HCT116 (cell line): ENCODE measurements around the gene VPS35L. TPM values are rescaled to one million over a fixed set of nuclear protein-coding genes. Genes with fewer than 3 reads are reported as not detected.

Experiments used
- ATAC-seq: fragments of 200-7000 bp; cut with Tn5 transposase; 2 replicates; pipeline ENCODE4 v1.9.1; 2020; ENCODE audit warnings: mild to moderate bottlenecking, moderate library complexity
- BruUV-seq: library from RNA; stranded (reverse); fragments of 400-500 nt; replicated peaks from 2 replicates; lab custom pipeline; 2021; lab: Mats Ljungman, UMichigan
- CTCF ChIA-PET: fragments of 300-600 bp; sonication (Branson Sonifier 250); formaldehyde crosslinking; loops from one replicate; lab custom pipeline; 2021; ENCODE audit warnings: antibody characterized with exemption; lab: Charles Lee
- POLR2A ChIA-PET: fragments of 300-600, 350-600 bp; sonication (Branson Sonifier 250); formaldehyde crosslinking; loops from one replicate; lab custom pipeline; 2021; ENCODE audit warnings: antibody characterized with exemption; lab: Charles Lee
- RAD21 ChIA-PET, 2 experiments: fragments of 300-600 bp; sonication (Branson Sonifier 250); formaldehyde crosslinking; loops; one replicate each; lab custom pipeline; 2023; ENCODE audit warnings: low total read pairs in 2 of 2; ENCODE audit not compliant: uncharacterized antibody in 2 of 2, unreplicated experiment in 2 of 2, low non-redundant PET in 1 of 2; lab: Charles Lee
- DNase-seq: peaks from one replicate; pipeline ENCODE4 v3.0.0-alpha.2; 2010; ENCODE audit warnings: low read depth, low spot score
- H2AFZ ChIP-seq: fragments of 200-600 bp; shearing (Covaris generic), sonication (generic); 2 replicates; pipeline ENCODE4 v1.6.1; 2017; ENCODE audit warnings: low read depth, mixed run types, mixed read lengths, antibody characterized with exemption, low read length; ENCODE audit not compliant: poor library complexity, severe bottlenecking
- H3K27ac ChIP-seq: 2 replicates; pipeline ENCODE4 v1.5.1; 2012; ENCODE audit warnings: low read depth, low read length
- H3K27me3 ChIP-seq: fragments of 200-600 bp; sonication (generic); 2 replicates; pipeline ENCODE4 v1.6.1; 2016; ENCODE audit warnings: mixed run types, low read length, mixed read lengths; ENCODE audit not compliant: insufficient read depth
- H3K36me3 ChIP-seq, 2 experiments: fragments of 200-500 bp in 1 of 2; fragments of 200-600 bp in 1 of 2; sonication (Bioruptor generic) in 1 of 2; sonication (generic) in 1 of 2; 2 replicates each; pipeline versions ENCODE4 v1.5.1 to v1.6.1; 2014 to 2016; ENCODE audit warnings: low read length in 2 of 2, inconsistent platforms in 1 of 2, mixed read lengths in 1 of 2, mixed run types in 1 of 2; ENCODE audit not compliant: insufficient read depth in 2 of 2, control insufficient read depth in 1 of 2
- H3K4me1 ChIP-seq, 2 experiments: fragments of 200-600 bp in 1 of 2; sonication (generic) in 1 of 2; 2 replicates each; pipeline versions ENCODE4 v1.5.1 to v1.6.1; 2012 to 2017; ENCODE audit warnings: low read length in 2 of 2, inconsistent platforms in 1 of 2, mild to moderate bottlenecking in 1 of 2, mixed read lengths in 1 of 2, mixed run types in 1 of 2, moderate library complexity in 1 of 2; ENCODE audit not compliant: insufficient read depth in 2 of 2, control insufficient read depth in 1 of 2
- H3K4me2 ChIP-seq: fragments of 200-600 bp; sonication (generic); 2 replicates; pipeline ENCODE4 v1.6.1; 2017; ENCODE audit warnings: mixed run types, low read length, mixed read lengths
- H3K4me3 ChIP-seq, 2 experiments: fragments of 200-600 bp in 1 of 2; sonication (generic) in 1 of 2; replicated peaks in 1 of 2; 2 replicates each; pipeline ENCODE4 v1.5.1; 2011 to 2016; ENCODE audit warnings: low read length in 2 of 2, control low read depth in 1 of 2, low read depth in 1 of 2, mild to moderate bottlenecking in 1 of 2, mixed read lengths in 1 of 2, mixed run types in 1 of 2
- H3K79me2 ChIP-seq: fragments of 200-600 bp; sonication (generic); 2 replicates; pipeline ENCODE4 v1.6.1; 2017; ENCODE audit warnings: mild to moderate bottlenecking, mixed run types, low read length, moderate library complexity, mixed read lengths; ENCODE audit not compliant: insufficient read depth
- H3K9ac ChIP-seq: fragments of 200-600 bp; sonication (generic); 2 replicates; pipeline ENCODE4 v1.6.1; 2016; ENCODE audit warnings: low read length, mixed read lengths
- H3K9me2 ChIP-seq: fragments of 200-600 bp; sonication (generic), shearing (Covaris generic); 2 replicates; pipeline ENCODE4 v1.6.1; 2017; ENCODE audit warnings: mixed run types, mild to moderate bottlenecking, moderate library complexity; ENCODE audit not compliant: insufficient read depth
- H3K9me3 ChIP-seq, 2 experiments: fragments of 200-500 bp in 1 of 2; fragments of 200-600 bp in 1 of 2; sonication (Bioruptor generic) in 1 of 2; sonication (generic) in 1 of 2; 2 replicates each; pipeline ENCODE4 v1.6.1; 2014 to 2017; ENCODE audit warnings: low read length in 2 of 2, mixed read lengths in 2 of 2, inconsistent platforms in 1 of 2, low read depth in 1 of 2, mild to moderate bottlenecking in 1 of 2, mixed run types in 1 of 2, moderate library complexity in 1 of 2; ENCODE audit not compliant: control insufficient read depth in 1 of 2, insufficient read depth in 1 of 2
- H4K20me1 ChIP-seq: fragments of 200-600 bp; sonication (generic), shearing (Covaris generic); 2 replicates; pipeline ENCODE4 v1.6.1; 2017; ENCODE audit warnings: mixed run types, mild to moderate bottlenecking, moderate library complexity; ENCODE audit not compliant: insufficient read depth
- CEBPB ChIP-seq: IDR thresholded peaks from 2 replicates; pipeline ENCODE4 v1.6.1; 2012; ENCODE audit warnings: low read depth
- ELF1 ChIP-seq: IDR thresholded peaks from 2 replicates; pipeline ENCODE4 v1.6.1; 2012; ENCODE audit warnings: low read depth, borderline replicate concordance
- EZH2 ChIP-seq: fragments of 200-600 bp; sonication (generic); IDR thresholded peaks from 2 replicates; pipeline ENCODE4 v1.6.1; 2017; ENCODE audit warnings: antibody characterized with exemption, mixed run types
- EZH2phosphoT487 ChIP-seq: fragments of 200-600 bp; IDR thresholded peaks from 2 replicates; pipeline ENCODE4 v1.6.1; 2018; ENCODE audit warnings: antibody characterized with exemption, borderline replicate concordance
- FOSL1 ChIP-seq: IDR thresholded peaks from 2 replicates; pipeline ENCODE4 v1.6.1; 2012; ENCODE audit warnings: low read depth
- JUND ChIP-seq: IDR thresholded peaks from 2 replicates; pipeline ENCODE4 v1.6.1; 2012
- POLR2AphosphoS5 ChIP-seq: IDR thresholded peaks from 2 replicates; pipeline ENCODE4 v1.6.1; 2011; ENCODE audit warnings: mild to moderate bottlenecking, low read depth, low read length, moderate library complexity
- RAD21 ChIP-seq: IDR thresholded peaks from 2 replicates; pipeline ENCODE4 v1.6.1; 2012; ENCODE audit warnings: low read depth, mild to moderate bottlenecking
- REST ChIP-seq: IDR thresholded peaks from 2 replicates; pipeline ENCODE4 v1.6.1; 2012; ENCODE audit warnings: low read depth
- SIN3A ChIP-seq: IDR thresholded peaks from 2 replicates; pipeline ENCODE4 v1.6.1; 2012; ENCODE audit warnings: low read depth
- SP1 ChIP-seq: IDR thresholded peaks from 2 replicates; pipeline ENCODE4 v1.6.1; 2012; ENCODE audit warnings: low read depth
- SRF ChIP-seq: IDR thresholded peaks from 2 replicates; pipeline ENCODE4 v1.6.1; 2012; ENCODE audit warnings: low read depth
- TCF7L2 ChIP-seq: IDR thresholded peaks from 2 replicates; pipeline ENCODE4 v1.7.0; 2011; ENCODE audit warnings: borderline replicate concordance, inconsistent platforms; ENCODE audit not compliant: insufficient read depth, insufficient read length; ENCODE audit errors: extremely low read depth
- ZNF274 ChIP-seq: fragments of 200-500 bp; sonication (Bioruptor generic); IDR thresholded peaks from 2 replicates; pipeline ENCODE4 v1.6.1; 2014; ENCODE audit warnings: mild to moderate bottlenecking, low read depth, low read length, inconsistent platforms
- intact Hi-C: fragments of 100-400 bp; cut with micrococcal nuclease; formaldehyde crosslinking; loops from 2 replicates; pipeline ENCODE4 v1.10.0; 2022
- total RNA-seq: library from RNA; stranded (reverse); gene quantifications from one replicate; pipeline ENCODE4 v1.2.1, GENCODE V29; 2021; ENCODE audit not compliant: unreplicated experiment
- TF ChIP-seq, protein P1 (sequence below): IDR thresholded peaks from 2 replicates; pipeline ENCODE4 v1.6.1; 2012

Gene VPS35L
- total RNA-seq, 1 experiment from 2014 or later = 21.4 TPM

DNA sequence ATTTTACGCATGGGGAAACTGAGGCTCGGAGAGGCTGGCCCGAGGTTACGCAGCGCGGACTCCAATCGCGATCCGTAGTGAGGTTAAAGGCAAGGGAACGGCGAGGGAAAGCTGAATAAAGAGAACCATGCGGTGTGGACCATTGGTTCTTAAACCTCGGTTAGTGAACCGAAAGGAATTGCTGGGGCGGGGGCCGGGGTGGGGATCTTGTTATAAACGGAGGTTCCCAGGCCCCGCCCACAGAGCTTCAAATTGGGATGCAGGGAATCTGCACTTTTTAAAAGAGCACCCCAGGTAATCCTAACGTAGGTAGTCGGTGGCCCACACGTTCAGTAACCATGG lies 163.1 kb downstream of the VPS35L start:
- ChIA-PET POLR2A (interaction anchor here (0.7 kb wide), 1 partner anchor 908 kb away, joined by 3 read pairs; no protein-coding TSS in a partner anchor), RAD21 (no interaction called here), CTCF (interaction anchor here (1.0 kb wide), 1 partner anchor 19 kb away, joined by 3 read pairs; no protein-coding TSS in a partner anchor)
- Histone ChIP-seq H4K20me1 (peaks cover 4% of the 10 kb centered on the region; the same call in 1 of the 2 replicates), H3K9ac (peak overlapping the region; percentile 88), H3K36me3 (peaks cover 8 to 14% of the 10 kb centered on the region in 2 experiments; a peak in 3 of 4 replicates), H3K79me2 (peaks cover 65% of the 10 kb centered on the region), H3K27ac (peak overlapping the region; percentile 86), H3K4me2 (peak overlapping the region; percentile 79), H2AFZ (peak overlapping the region; percentile 83), H3K4me1 (peaks cover 11 to 24% of the 10 kb centered on the region in 2 experiments), H3K9me2 (no peaks in the 10 kb centered on the region), H3K9me3 (no peaks in the 10 kb centered on the region), H3K27me3 (no peaks in the 10 kb centered on the region), H3K4me3 (peak overlapping the region; percentile 92 to 95)
- BruUV-seq = no TSS peak
- ATAC-seq (no peak), DNase-seq (no peak)
- intact Hi-C loops = no loop called here
- TF ChIP-seq JUND (no peak), POLR2AphosphoS5 (no peak), SRF (no peak), TCF7L2 (no peak), ELF1 (no peak), REST (no peak), ZNF274 (no peak), EZH2phosphoT487 (no peak), FOSL1 (no peak), SP1 (no peak), CEBPB (no peak), EZH2 (no peak), RAD21 (no peak), SIN3A (no peak)
- TF ChIP-seq, protein P1, sequence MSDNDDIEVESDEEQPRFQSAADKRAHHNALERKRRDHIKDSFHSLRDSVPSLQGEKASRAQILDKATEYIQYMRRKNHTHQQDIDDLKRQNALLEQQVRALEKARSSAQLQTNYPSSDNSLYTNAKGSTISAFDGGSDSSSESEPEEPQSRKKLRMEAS = no peak
